ENCODE results near the gene SUCO. TPM values are rescaled to one million over a fixed set of nuclear protein-coding genes. Genes with fewer than 3 reads are reported as not detected.

SUCO gene
- total RNA-seq, 1 experiment from 2014 or later: 37.7 TPM

- no peak overlapping the region for H2BK5ac ChIP-seq (ENCODE audit: insufficient read length, low read length)
- H3K27me3 ChIP-seq (ENCODE audit: insufficient read depth, low read length): no peaks in the 10 kb centered on the region
- no peak overlapping the region for H3K14ac ChIP-seq (ENCODE audit: insufficient read depth, low read length)
- H3K79me1 ChIP-seq (ENCODE audit: insufficient read depth, low read depth, low read length, poor library complexity, severe bottlenecking): no peaks in the 10 kb centered on the region
- H2BK20ac ChIP-seq (ENCODE audit: low read depth, low read length, poor library complexity, severe bottlenecking): no peak overlapping the region
- H3K9ac ChIP-seq (ENCODE audit: extremely low read depth, insufficient read length, low read length): no peak overlapping the region
- no peak overlapping the region for H3K27ac Mint-ChIP-seq
- H3K4me1 ChIP-seq (ENCODE audit: insufficient read depth, low read length): no peaks in the 10 kb centered on the region
- no peaks in the 10 kb centered on the region for H3K36me3 Mint-ChIP-seq (ENCODE audit: insufficient read depth in 1 of 3, low read depth in 3 of 3)
- no peak overlapping the region for H3K23ac ChIP-seq (ENCODE audit: insufficient read length, low read depth, low read length)
- no peaks in the 10 kb centered on the region for H3K27me3 Mint-ChIP-seq (ENCODE audit: low read depth)
- no peak overlapping the region for H3T11ph ChIP-seq (ENCODE audit: low read length)
- no peak overlapping the region for H3K56ac ChIP-seq (ENCODE audit: insufficient read length, low read depth, low read length)
- no peaks in the 10 kb centered on the region for H3K9me3 ChIP-seq (ENCODE audit: control insufficient read depth, low read depth, low read length)
- no peak overlapping the region for H4K91ac ChIP-seq (ENCODE audit: insufficient read length, low read depth, low read length)
- H3K18ac ChIP-seq (ENCODE audit: insufficient read length, low read depth, low read length): no peak overlapping the region
- no peaks in the 10 kb centered on the region for H4K20me1 ChIP-seq (ENCODE audit: control insufficient read depth, insufficient read depth, insufficient read length)
- TF ChIP-seq CTCF (conservative IDR thresholded peaks at IDR 0.05): no peak
- H3K23me2 ChIP-seq (ENCODE audit: insufficient read length, low read depth, low read length, poor library complexity, severe bottlenecking): no peaks in the 10 kb centered on the region
- no peak for DNase-seq
- H3K27ac ChIP-seq (ENCODE audit: insufficient read length, low read depth, low read length): no peak overlapping the region
- H4K8ac ChIP-seq (replicated peaks; ENCODE audit: insufficient read length, low read depth, low read length): no peak overlapping the region
- H3K4ac ChIP-seq (ENCODE audit: low read depth, low read length): no peak overlapping the region
- no peak overlapping the region for H2BK12ac ChIP-seq (ENCODE audit: insufficient read length, low read depth, low read length)
- H3K4me1 Mint-ChIP-seq: peaks cover 16 to 20% of the 10 kb centered on the region in 2 experiments
- H3K4me3 Mint-ChIP-seq: no peak overlapping the region
- no peak overlapping the region for H3K4me2 ChIP-seq (ENCODE audit: insufficient read depth, insufficient read length, low read length)
- H3K79me2 ChIP-seq (ENCODE audit: insufficient read depth, low read length): no peaks in the 10 kb centered on the region
- H2AFZ ChIP-seq (ENCODE audit: low read length): no peak overlapping the region
- no peak overlapping the region for H2BK15ac ChIP-seq (ENCODE audit: low read depth, low read length)
- no peaks in the 10 kb centered on the region for H3K9me3 Mint-ChIP-seq
- H2BK120ac ChIP-seq (ENCODE audit: low read depth, low read length, poor library complexity, severe bottlenecking): no peak overlapping the region
- WGBS (ENCODE audit: extremely low coverage, insufficient read length, low lambda C conversion rate): no CpG with 5 or more reads among the region's 1 CpG
- no peak overlapping the region for H4K5ac ChIP-seq (ENCODE audit: insufficient read length, low read depth, low read length)
- no peak overlapping the region for H2AK5ac ChIP-seq (ENCODE audit: insufficient read length, low read length)
These were observed 36.3 kb upstream of the SUCO start for GRCh38 chr1:172496678-172497077.

All from H9 (cell line).